SK-N-SH treated with all-trans-retinoic acid at 6 μM for 48 hours (cell line): ENCODE measurements around the gene MRFAP1.

Experiments
- ATAC-seq: fragments of 200-7000 bp; cut with Tn5 transposase; 3 replicates; pipeline ENCODE4 v1.9.1; 2020; ENCODE audit warnings: mild to moderate bottlenecking, moderate library complexity
- BACH2 ChIP-seq: fragments of 250-450 bp; sonication (Bioruptor Pico); IDR thresholded peaks from 2 replicates; pipeline ENCODE4 v1.9.0; 2021; ENCODE audit warnings: mild to moderate bottlenecking, borderline replicate concordance
- CSDC2 ChIP-seq: fragments of 250-450 bp; sonication (Bioruptor Pico); IDR thresholded peaks from 2 replicates; pipeline ENCODE4 v1.5.0; 2020; ENCODE audit warnings: mild to moderate bottlenecking, moderate library complexity
- CSRNP3 ChIP-seq: fragments of 250-450 bp; sonication (Bioruptor Pico); IDR thresholded peaks from 2 replicates; pipeline ENCODE4 v1.5.1; 2021; ENCODE audit warnings: mild to moderate bottlenecking, moderate library complexity
- ESRRG ChIP-seq: fragments of 250-450 bp; sonication (Bioruptor Pico); IDR thresholded peaks from 2 replicates; pipeline ENCODE4 v1.6.1; 2021; ENCODE audit warnings: mild to moderate bottlenecking
- GLIS3 ChIP-seq: fragments of 250-450 bp; sonication (Bioruptor Pico); IDR thresholded peaks from 2 replicates; pipeline ENCODE4 v1.5.0; 2020; ENCODE audit warnings: mild to moderate bottlenecking, moderate library complexity
- ISL1 ChIP-seq: fragments of 250-450 bp; sonication (Bioruptor Pico); IDR thresholded peaks from 2 replicates; pipeline ENCODE4 v2.1.2; 2022; ENCODE audit warnings: mild to moderate bottlenecking, moderate library complexity
- OSR1 ChIP-seq: fragments of 250-450 bp; sonication (Bioruptor Pico); IDR thresholded peaks from 2 replicates; pipeline ENCODE4 v1.8.0; 2022; ENCODE audit warnings: moderate library complexity, mild to moderate bottlenecking, inconsistent platforms
- PPARA ChIP-seq: fragments of 250-450 bp; sonication (Bioruptor Pico); IDR thresholded peaks from 2 replicates; pipeline ENCODE4 v1.5.0; 2020; ENCODE audit warnings: mild to moderate bottlenecking, borderline replicate concordance
- RARB ChIP-seq: fragments of 250-450 bp; sonication (Bioruptor Pico); IDR thresholded peaks from 2 replicates; pipeline ENCODE4 v1.8.0; 2021; ENCODE audit warnings: mild to moderate bottlenecking, moderate library complexity
- SNAI2 ChIP-seq: fragments of 250-450 bp; sonication (Bioruptor Pico); IDR thresholded peaks from 2 replicates; pipeline ENCODE4 v1.5.0; 2020; ENCODE audit warnings: mild to moderate bottlenecking, moderate library complexity
- TCF4 ChIP-seq: fragments of 250-450 bp; sonication (Bioruptor Pico); IDR thresholded peaks from 2 replicates; pipeline ENCODE4 v1.8.0; 2021; ENCODE audit warnings: mild to moderate bottlenecking, moderate library complexity, borderline replicate concordance
- TOX ChIP-seq: fragments of 250-450 bp; sonication (Bioruptor Pico); IDR thresholded peaks from 2 replicates; pipeline ENCODE4 v1.8.0; 2021; ENCODE audit warnings: mild to moderate bottlenecking, moderate library complexity, borderline replicate concordance
- ZC3H10 ChIP-seq: fragments of 250-450 bp; sonication (Bioruptor Pico); IDR thresholded peaks from 2 replicates; pipeline ENCODE4 v1.5.1; 2021; ENCODE audit warnings: mild to moderate bottlenecking, moderate library complexity
- ZFP3 ChIP-seq: fragments of 250-450 bp; sonication (Bioruptor Pico); IDR thresholded peaks from 2 replicates; pipeline ENCODE4 v1.5.0; 2020; ENCODE audit warnings: mild to moderate bottlenecking, moderate library complexity
- ZFP30 ChIP-seq: fragments of 450-650 bp; formaldehyde crosslinking; IDR thresholded peaks from 2 replicates; pipeline ENCODE4 v1.5.0; 2022; ENCODE audit warnings: mild to moderate bottlenecking, moderate library complexity
- ZNF565 ChIP-seq: fragments of 450-650 bp; formaldehyde crosslinking; conservative IDR thresholded peaks from 2 replicates; pipeline ENCODE4 v1.5.0; 2020; ENCODE audit warnings: low read depth, mild to moderate bottlenecking, moderate library complexity
- ZNF70 ChIP-seq: fragments of 450-650 bp; formaldehyde crosslinking; IDR thresholded peaks from 2 replicates; pipeline ENCODE4 v1.5.0; 2020; ENCODE audit warnings: mild to moderate bottlenecking, moderate library complexity
- ZNF8 ChIP-seq: fragments of 450-650 bp; formaldehyde crosslinking; IDR thresholded peaks from 2 replicates; pipeline ENCODE4 v1.5.0; 2020; ENCODE audit warnings: mild to moderate bottlenecking, moderate library complexity
- TF ChIP-seq, protein P1 (sequence below): fragments of 250-450 bp; sonication (Bioruptor Pico); IDR thresholded peaks from 2 replicates; pipeline ENCODE4 v1.8.0; 2020; ENCODE audit warnings: mild to moderate bottlenecking, moderate library complexity, borderline replicate concordance
- TF ChIP-seq, protein P2 (sequence below): fragments of 250-450 bp; sonication (Bioruptor Pico); IDR thresholded peaks from 2 replicates; pipeline ENCODE4 v1.5.0; 2020; ENCODE audit warnings: mild to moderate bottlenecking, moderate library complexity
- TF ChIP-seq, protein P3 (sequence below): fragments of 250-450 bp; sonication (Bioruptor Pico); IDR thresholded peaks from 2 replicates; pipeline ENCODE4 v1.8.0; 2021; ENCODE audit warnings: low read depth, mild to moderate bottlenecking, moderate library complexity, borderline replicate concordance
- TF ChIP-seq, protein P4 (sequence below): fragments of 250-450 bp; sonication (Bioruptor Pico); IDR thresholded peaks from 2 replicates; pipeline ENCODE4 v1.5.1; 2020; ENCODE audit warnings: low read depth, mild to moderate bottlenecking, moderate library complexity

The MRFAP1 gene

GRCh38 chr4:6605114-6605513 is 35.4 kb upstream of the MRFAP1 start:
- TF ChIP-seq GLIS3 (CRISPR knock-in tag) (no peak), ZNF565 (no peak), TCF4 (CRISPR knock-in tag) (no peak), RARB (CRISPR knock-in tag) (no peak), ZFP30 (CRISPR knock-in tag) (no peak), PPARA (CRISPR knock-in tag) (no peak), ZC3H10 (no peak), ZFP3 (CRISPR knock-in tag) (no peak), CSRNP3 (CRISPR knock-in tag) (no peak), SNAI2 (no peak), ESRRG (CRISPR knock-in tag) (no peak), OSR1 (no peak), ZNF8 (no peak)
- TF ChIP-seq, protein P1, sequence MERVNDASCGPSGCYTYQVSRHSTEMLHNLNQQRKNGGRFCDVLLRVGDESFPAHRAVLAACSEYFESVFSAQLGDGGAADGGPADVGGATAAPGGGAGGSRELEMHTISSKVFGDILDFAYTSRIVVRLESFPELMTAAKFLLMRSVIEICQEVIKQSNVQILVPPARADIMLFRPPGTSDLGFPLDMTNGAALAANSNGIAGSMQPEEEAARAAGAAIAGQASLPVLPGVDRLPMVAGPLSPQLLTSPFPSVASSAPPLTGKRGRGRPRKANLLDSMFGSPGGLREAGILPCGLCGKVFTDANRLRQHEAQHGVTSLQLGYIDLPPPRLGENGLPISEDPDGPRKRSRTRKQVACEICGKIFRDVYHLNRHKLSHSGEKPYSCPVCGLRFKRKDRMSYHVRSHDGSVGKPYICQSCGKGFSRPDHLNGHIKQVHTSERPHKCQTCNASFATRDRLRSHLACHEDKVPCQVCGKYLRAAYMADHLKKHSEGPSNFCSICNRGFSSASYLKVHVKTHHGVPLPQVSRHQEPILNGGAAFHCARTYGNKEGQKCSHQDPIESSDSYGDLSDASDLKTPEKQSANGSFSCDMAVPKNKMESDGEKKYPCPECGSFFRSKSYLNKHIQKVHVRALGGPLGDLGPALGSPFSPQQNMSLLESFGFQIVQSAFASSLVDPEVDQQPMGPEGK (CRISPR knock-in tag), result no peak
- TF ChIP-seq, protein P2, sequence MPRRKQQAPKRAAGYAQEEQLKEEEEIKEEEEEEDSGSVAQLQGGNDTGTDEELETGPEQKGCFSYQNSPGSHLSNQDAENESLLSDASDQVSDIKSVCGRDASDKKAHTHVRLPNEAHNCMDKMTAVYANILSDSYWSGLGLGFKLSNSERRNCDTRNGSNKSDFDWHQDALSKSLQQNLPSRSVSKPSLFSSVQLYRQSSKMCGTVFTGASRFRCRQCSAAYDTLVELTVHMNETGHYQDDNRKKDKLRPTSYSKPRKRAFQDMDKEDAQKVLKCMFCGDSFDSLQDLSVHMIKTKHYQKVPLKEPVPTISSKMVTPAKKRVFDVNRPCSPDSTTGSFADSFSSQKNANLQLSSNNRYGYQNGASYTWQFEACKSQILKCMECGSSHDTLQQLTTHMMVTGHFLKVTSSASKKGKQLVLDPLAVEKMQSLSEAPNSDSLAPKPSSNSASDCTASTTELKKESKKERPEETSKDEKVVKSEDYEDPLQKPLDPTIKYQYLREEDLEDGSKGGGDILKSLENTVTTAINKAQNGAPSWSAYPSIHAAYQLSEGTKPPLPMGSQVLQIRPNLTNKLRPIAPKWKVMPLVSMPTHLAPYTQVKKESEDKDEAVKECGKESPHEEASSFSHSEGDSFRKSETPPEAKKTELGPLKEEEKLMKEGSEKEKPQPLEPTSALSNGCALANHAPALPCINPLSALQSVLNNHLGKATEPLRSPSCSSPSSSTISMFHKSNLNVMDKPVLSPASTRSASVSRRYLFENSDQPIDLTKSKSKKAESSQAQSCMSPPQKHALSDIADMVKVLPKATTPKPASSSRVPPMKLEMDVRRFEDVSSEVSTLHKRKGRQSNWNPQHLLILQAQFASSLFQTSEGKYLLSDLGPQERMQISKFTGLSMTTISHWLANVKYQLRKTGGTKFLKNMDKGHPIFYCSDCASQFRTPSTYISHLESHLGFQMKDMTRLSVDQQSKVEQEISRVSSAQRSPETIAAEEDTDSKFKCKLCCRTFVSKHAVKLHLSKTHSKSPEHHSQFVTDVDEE (CRISPR knock-in tag), result no peak
- TF ChIP-seq, protein P3, sequence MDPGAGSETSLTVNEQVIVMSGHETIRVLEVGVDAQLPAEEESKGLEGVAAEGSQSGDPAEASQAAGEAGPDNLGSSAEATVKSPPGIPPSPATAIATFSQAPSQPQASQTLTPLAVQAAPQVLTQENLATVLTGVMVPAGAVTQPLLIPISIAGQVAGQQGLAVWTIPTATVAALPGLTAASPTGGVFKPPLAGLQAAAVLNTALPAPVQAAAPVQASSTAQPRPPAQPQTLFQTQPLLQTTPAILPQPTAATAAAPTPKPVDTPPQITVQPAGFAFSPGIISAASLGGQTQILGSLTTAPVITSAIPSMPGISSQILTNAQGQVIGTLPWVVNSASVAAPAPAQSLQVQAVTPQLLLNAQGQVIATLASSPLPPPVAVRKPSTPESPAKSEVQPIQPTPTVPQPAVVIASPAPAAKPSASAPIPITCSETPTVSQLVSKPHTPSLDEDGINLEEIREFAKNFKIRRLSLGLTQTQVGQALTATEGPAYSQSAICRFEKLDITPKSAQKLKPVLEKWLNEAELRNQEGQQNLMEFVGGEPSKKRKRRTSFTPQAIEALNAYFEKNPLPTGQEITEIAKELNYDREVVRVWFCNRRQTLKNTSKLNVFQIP (CRISPR knock-in tag), result no peak
- ATAC-seq, result no peak

DNA sequence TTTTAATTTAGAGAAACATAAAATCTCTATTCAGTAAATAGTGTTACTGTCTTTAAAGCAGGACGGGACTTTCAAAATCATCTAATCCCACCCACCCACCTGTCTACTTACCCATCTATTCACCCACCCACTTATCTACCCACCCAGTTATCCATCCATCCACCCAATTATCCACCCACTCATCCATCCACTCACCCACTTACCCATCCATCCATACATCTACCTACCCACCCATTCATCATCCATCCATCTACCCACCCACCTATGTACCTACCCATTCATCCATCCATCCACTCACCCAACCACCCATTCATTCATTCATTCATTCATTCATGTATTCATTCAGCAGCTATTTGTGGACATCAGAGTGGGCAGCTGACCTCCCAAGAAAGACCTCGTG is 34.9 kb upstream of the MRFAP1 start:
- TF ChIP-seq, protein P4, sequence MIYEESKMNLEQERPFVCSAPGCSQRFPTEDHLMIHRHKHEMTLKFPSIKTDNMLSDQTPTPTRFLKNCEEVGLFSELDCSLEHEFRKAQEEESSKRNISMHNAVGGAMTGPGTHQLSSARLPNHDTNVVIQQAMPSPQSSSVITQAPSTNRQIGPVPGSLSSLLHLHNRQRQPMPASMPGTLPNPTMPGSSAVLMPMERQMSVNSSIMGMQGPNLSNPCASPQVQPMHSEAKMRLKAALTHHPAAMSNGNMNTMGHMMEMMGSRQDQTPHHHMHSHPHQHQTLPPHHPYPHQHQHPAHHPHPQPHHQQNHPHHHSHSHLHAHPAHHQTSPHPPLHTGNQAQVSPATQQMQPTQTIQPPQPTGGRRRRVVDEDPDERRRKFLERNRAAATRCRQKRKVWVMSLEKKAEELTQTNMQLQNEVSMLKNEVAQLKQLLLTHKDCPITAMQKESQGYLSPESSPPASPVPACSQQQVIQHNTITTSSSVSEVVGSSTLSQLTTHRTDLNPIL (CRISPR knock-in tag), result no peak
- no peak for TF ChIP-seq PPARA (CRISPR knock-in tag)
- TF ChIP-seq BACH2 (CRISPR knock-in tag), result no peak
- TF ChIP-seq ZFP30 (CRISPR knock-in tag), result no peak
- no peak for TF ChIP-seq ESRRG (CRISPR knock-in tag)
- no peak for TF ChIP-seq ZNF565
- TF ChIP-seq TOX (CRISPR knock-in tag), result no peak
- TF ChIP-seq CSDC2 (CRISPR knock-in tag), result no peak
- no peak for TF ChIP-seq GLIS3 (CRISPR knock-in tag)
- no peak for TF ChIP-seq ZNF70
- no peak for TF ChIP-seq TCF4 (CRISPR knock-in tag)
- TF ChIP-seq, all 23 proteins: peak for 0
- ATAC-seq, result no peak

DNA sequence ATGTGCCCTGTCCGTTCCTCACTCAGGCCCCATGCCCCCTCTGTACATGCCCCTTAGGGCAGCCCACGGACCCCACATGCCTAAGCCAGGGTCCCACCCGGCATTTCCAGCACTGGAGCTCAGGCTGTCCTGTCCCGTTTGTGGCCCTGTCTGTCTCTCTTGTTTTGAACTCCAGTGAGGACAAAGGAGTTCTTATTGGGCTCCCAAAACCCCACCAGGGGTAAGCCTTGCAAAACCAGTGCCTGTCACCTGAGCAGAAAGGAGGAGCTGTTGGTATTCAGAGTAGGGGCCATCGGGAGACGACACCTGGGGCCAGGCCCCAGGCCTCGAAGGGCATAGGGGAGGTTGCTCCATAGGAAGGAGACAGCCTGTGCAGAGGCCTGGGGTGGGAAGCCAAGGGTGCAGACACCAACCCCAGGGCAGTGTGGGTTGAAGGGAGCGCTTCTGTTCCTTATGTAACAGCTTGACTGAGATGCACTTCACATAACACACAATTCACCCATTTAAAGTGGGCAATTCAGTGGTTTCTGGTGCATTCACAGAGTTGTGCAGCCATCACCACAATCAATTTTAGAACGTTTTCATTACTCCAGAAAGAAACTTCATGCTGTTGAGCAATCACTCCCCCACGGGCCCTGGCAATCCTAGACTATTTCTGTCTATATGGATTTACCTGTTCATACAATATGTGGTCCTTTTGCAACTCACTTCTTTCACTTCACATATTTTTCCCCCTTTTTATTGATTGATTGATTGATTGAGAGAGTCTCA is 33.8 kb upstream of the MRFAP1 start:
- TF ChIP-seq SNAI2 (no peak), ZFP3 (CRISPR knock-in tag) (no peak), ZFP30 (CRISPR knock-in tag) (no peak), ESRRG (CRISPR knock-in tag) (no peak), TOX (CRISPR knock-in tag) (no peak), ZC3H10 (no peak), CSDC2 (CRISPR knock-in tag) (no peak), ZNF8 (no peak), ISL1 (no peak), BACH2 (CRISPR knock-in tag) (no peak), ZNF565 (no peak)
- ATAC-seq, result no peak
